GM21360 (cell line): ENCODE data around the gene DMGDH.

Source experiments
- ATAC-seq: cut with Tn5 transposase; IDR thresholded peaks from one replicate; pipeline ENCODE4 v1.9.1; 2021; ENCODE audit warnings: mild to moderate bottlenecking, moderate library complexity; ENCODE audit not compliant: unreplicated experiment

DMGDH gene

GRCh38 chr5:79074641-79075040, 5.2 kb upstream of the DMGDH start:
- no peak for ATAC-seq

DNA sequence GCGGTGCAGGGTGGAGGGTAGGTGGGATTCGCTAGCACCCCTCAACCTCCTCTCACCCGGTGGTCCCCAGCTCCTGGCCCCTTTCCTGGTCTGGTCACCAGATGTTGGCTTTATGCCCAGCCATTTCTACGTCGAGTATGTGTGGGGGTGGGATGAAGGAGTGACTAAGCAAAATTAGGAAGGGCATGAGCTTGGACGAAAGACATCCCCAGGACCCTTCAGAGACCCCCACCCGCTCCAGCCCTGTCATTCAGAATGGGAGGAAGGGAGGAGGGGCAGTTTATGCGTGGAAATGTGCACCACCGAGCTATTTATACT, 835 bp upstream of the DMGDH start:
- no peak for ATAC-seq

- ATAC-seq, result no peak
Measured at GRCh38 chr5:79062436-79062835, 7.0 kb downstream of the DMGDH start.

DNA sequence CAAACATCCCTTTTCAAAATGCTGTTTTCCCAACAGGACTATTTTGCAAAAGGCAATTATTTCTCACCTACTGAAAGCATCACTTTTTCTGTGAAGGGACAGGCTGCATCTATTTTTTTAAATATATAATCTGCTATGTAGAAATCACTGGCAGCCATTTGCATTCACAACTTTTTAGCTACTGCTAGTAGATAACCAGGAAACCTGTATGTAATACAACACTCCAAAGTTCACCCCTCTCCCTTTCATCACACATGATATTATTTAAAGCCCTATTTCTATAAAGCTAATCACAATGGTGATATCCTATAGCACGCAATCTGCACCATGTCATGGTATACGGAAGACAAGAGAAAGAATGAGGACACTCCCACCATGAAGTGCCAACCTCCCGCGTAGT, 9.8 kb downstream of the DMGDH start:
- no peak for ATAC-seq

- ATAC-seq, result no peak
Measured at GRCh38 chr5:79056847-79057246, 12.6 kb downstream of the DMGDH start.

GRCh38 chr5:79055017-79055416, 14.5 kb downstream of the DMGDH start:
- ATAC-seq, result no peak

GRCh38 chr5:79053321-79053720, 16.2 kb downstream of the DMGDH start:
- no peak for ATAC-seq

DNA sequence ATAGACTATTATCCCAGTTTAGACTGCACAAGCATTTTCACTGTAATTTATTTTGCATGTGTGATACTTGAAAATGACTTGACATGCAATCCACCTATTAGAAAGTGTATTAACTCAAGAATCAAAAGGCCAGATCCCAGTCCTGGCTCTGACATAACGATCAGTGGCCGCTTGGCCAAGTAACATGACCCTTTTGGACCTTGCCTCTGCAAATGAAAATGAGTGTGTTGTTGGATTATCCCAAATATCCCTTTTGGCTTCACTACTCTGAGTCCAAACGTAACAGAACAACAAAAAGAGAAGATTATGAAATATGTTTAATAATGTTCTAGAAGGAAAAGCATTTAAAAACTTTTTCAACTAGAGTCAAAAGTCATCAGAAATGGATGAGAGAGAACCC, 19.0 kb downstream of the DMGDH start:
- ATAC-seq, result no peak

GRCh38 chr5:79048437-79048836, 21.0 kb downstream of the DMGDH start:
- no peak for ATAC-seq

DNA sequence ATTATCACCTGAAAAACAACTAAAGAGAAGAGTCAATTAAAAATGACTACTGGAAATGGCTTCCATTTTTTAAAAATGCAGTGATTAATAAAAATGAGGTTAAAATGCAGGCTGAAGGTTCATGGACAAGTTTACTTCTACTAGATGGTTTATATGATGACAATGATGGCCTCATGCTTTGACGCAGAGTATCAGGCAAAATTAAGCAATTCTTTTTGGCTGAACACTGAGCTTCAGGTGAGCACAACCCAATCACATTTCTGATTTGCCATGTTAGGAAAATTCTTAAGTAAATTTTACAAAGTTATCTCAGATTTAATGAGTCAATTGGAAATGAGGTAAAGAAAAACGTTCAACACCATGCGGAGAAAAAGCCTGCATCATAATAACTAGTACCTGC, 22.3 kb downstream of the DMGDH start:
- ATAC-seq, result no peak

GRCh38 chr5:79042188-79042587, 27.3 kb downstream of the DMGDH start:
- no peak for ATAC-seq

GRCh38 chr5:79036769-79037168, 32.7 kb downstream of the DMGDH start:
- ATAC-seq, result no peak

GRCh38 chr5:79035237-79035636, 34.2 kb downstream of the DMGDH start:
- ATAC-seq, result no peak

- no peak for ATAC-seq
Measured at GRCh38 chr5:79032782-79033181, 36.7 kb downstream of the DMGDH start.

GRCh38 chr5:79032031-79032695, 37.3 kb downstream of the DMGDH start:
- no peak for ATAC-seq

DNA sequence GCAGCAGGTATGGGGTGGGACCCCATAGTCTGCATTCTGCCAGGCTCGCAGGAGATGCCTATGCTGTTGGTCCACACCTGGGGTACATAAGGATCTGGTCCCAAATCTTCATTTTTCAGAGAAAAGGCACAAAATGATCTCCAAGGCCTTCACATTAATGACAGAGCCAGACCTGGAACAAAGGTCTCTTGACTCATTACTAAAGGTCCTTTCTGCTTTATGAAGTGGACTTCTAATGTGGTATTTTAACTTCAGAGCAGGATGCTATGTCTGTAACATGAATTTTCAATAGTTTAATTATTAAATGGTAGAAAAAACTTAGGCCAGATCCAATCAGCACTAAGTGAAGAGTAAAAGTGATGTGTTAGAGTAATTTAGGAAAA, 38.0 kb downstream of the DMGDH start:
- no peak for ATAC-seq

DNA sequence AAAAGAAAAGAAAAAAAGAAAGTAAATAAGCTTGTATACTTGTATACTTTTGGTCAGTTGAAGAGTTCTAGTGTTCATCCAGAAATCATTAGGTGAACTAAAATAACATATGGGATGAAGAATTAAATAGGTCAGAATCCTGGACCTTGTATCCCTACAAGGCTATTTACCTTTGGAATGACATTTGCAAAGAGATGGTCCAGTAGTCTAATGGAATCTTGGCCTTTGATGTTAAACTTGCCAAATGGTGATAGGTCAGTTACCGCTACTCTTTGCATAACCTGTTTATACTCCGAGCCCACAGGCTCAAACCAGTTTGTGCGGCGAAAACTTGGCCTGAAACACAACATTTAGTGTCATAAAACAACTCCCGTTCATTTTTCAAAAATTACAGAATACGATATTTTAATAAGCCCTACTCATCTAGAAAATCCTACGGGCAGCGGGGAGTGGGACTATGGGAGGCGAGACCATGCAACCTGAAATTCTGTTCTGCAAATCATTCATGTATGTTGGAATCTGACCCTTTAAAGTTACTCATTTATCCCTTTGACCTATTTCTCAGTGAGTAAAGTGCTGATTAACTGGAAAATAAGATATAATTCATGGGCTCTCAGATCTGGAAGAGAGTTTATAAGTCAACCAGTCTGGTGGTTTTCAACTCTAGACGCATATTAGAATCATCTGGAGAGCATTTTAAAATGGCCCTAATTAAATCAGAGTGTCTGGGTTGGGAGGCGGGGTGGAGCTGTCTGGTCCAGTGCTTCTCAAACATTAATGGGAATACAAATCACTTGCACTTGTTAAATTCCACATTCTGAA, 38.6 kb downstream of the DMGDH start:
- ATAC-seq, result no peak

DNA sequence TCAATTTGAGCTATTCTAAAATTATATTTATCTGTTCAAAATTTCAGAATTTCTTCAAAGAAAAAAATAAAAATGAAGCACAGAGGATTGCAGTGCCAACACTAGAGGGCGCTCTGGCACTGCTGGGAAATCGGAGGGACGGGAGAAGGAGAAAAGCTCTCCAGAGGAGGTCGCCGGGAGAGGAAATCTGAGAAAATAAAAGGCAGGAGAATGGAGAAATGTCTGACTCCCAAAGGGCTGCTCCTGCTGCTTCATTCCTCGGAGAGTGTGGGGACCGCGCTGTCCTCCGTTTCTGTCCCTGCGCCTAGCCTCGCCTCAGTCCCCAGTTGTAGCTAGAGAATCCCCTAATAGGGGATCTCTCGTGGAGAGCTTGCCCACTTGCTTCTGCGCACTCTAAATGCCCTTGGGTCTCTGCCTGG, 44.4 kb downstream of the DMGDH start:
- no peak for ATAC-seq

- no peak for ATAC-seq
Measured at GRCh38 chr5:79023947-79024346, 45.5 kb downstream of the DMGDH start.

DNA sequence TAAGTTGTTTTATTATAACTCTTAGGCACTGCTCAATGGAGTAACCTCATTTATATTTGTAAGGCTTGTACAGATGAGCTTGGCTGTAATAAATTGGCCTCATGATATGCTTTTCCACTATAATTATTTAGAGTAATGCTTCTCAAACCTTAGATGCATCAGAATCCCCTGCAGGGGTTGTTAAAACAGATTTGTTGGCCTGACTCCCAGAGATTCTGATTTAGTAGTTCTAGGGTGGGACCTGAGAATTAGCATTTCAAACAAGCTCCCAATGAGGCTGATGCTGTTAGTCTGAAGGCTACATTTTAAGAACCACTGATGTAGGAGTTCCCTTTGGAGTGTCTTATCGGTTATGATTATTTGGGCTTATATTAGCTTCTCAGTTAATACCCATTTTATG, 46.1 kb downstream of the DMGDH start:
- no peak for ATAC-seq

GRCh38 chr5:79022771-79023170, 46.7 kb downstream of the DMGDH start:
- no peak for ATAC-seq

DNA sequence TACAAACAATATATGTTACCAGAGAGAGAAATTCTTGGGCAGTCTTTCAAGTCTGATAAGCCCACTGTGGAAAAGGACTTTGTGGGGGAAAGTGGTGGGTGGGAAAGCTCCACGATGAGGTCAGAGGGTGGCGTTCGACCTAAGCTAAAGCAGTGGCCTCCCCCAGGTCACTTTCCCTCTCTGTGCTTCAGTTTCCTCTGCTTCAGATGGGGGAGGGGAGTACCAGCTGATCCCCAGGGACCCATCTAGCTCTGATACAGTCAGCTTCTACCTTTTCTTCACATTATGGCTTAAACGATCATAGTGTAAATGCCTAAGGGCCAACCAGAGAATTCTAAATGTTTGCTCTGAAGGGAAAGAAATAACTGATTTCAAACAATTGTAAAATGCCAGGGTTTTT, 47.7 kb downstream of the DMGDH start:
- ATAC-seq, result no peak
